GM12891 (cell line): ENCODE data around the gene HS2ST1.
A peak's percentile ranks its signal among the peaks of the same experiment; 100 is the strongest.

Experiments
- DNase-seq: peaks from one replicate; pipeline ENCODE4 v3.0.0; 2011; ENCODE audit warnings: low spot score; ENCODE audit not compliant: insufficient read length
- FAIRE-seq: peaks from 2 replicates; lab custom pipeline; 2011; peaks lifted over from hg19 to GRCh38; lab: Jason Lieb, UNC
- PAX5 ChIP-seq: IDR thresholded peaks from 2 replicates; pipeline ENCODE4 v1.6.1; 2011; ENCODE audit warnings: low read length, moderate library complexity, mild to moderate bottlenecking; ENCODE audit not compliant: insufficient read depth, severe bottlenecking
- POLR2A ChIP-seq: IDR thresholded peaks from 2 replicates; pipeline ENCODE4 v1.6.1; 2011; ENCODE audit warnings: low read depth, low read length, control low read depth
- POLR2AphosphoS5 ChIP-seq: IDR thresholded peaks from 2 replicates; pipeline ENCODE4 v1.6.1; 2011; ENCODE audit warnings: low read depth, low read length, control low read depth
- POU2F2 ChIP-seq: IDR thresholded peaks from 2 replicates; pipeline ENCODE4 v1.6.1; 2011; ENCODE audit warnings: low read depth, mild to moderate bottlenecking, control low read depth, low read length, moderate library complexity
- SPI1 ChIP-seq: IDR thresholded peaks from 2 replicates; pipeline ENCODE4 v1.6.1; 2011; ENCODE audit warnings: low read depth, low read length, control low read depth
- TAF1 ChIP-seq: IDR thresholded peaks from 2 replicates; pipeline ENCODE4 v1.6.1; 2011; ENCODE audit warnings: low read depth, low read length, control low read depth

Gene HS2ST1

DNA sequence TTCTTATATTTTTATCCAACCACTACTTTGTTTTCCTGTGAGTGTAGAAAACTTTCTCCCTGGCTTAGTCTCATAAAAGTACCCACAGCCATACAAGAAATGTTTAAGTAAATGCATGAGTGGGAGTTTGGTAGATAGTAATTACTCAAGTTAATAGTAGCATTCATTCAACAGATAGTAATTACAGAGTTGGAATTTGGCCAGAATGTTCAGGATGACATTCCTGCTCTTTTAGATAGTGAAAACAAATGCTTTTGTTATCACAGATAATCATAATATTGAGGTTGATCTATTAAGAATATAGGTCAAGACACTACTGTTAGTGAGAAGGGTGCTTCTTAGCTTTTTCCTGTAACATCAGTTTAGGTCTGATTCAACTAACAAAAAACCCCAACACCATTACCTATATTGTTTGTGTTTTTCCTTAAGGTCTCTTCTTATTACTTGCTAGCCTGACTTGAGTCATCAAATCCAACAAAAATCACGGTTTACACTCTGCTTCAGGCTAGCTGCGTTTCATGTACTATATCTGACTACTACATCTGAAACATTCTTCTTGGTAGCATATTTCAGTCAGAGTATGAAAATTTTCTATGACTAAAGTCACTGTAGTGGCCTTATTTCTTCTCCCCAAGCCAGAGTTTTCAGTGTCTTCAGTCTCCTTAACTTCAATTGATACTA lies 163.7 kb downstream of the HS2ST1 start:
- FAIRE-seq: no peak
- TF ChIP-seq PAX5 (no peak), TAF1 (no peak), POLR2AphosphoS5 (no peak), SPI1 (no peak), POLR2A (no peak), POU2F2 (no peak)

DNA sequence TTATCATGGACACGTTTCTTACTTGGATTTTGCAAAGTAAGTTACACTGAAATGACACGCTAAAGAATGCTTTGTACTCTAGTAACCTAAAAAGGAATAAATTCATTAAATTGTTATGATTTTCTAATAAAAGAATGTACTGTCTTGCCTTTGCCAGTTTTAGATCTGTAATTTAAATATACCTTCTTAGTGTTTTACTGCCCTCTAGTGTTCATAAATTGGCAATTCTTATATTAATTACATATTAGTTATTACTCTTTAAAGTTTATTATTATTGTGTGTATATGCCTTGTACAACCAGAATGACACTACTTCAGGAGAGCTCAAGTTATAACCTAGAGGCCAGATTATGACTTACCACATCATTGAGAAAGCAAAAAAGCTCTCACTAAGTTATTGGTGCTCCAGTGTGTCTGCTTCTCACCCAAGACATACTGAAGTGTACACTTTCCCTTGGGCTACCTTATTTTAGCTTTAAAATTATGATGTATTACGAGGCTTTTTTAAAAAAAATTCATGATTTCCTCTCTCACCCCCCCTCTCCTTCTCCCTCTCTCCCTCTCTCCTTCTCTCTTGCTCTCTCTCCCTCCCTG lies 169.9 kb downstream of the HS2ST1 start:
- DNase-seq: no peak
- TF ChIP-seq POLR2A (no peak), POU2F2 (no peak), TAF1 (no peak), PAX5 (no peak), POLR2AphosphoS5 (no peak), SPI1 (no peak)
- FAIRE-seq: no peak

More for the DNA sequence above, 163.7 kb downstream of the HS2ST1 start:
- DNase-seq: no peak

DNA sequence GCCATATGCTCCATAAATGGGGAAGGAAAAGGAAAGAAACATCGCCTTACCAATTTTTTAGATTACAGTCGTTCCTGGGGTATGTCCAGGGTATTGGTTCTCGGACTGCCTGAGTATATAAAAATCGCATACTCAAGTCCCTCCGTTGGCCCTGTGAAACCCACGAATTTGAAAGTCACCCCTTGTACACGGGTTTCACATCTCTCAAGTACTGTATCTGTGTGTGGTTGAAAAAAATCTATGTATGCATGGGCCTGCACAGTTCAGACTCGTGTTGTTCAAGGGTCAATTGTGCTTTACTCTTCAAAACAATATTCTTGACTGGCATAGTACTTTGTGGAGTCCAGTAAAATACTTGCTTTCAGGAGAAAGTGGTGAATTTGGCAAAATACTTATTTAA lies 171.7 kb downstream of the HS2ST1 start:
- TF ChIP-seq PAX5 (no peak), POLR2A (no peak), TAF1 (no peak), POLR2AphosphoS5 (no peak), POU2F2 (no peak)
- FAIRE-seq (no peak), DNase-seq (no peak)

DNA sequence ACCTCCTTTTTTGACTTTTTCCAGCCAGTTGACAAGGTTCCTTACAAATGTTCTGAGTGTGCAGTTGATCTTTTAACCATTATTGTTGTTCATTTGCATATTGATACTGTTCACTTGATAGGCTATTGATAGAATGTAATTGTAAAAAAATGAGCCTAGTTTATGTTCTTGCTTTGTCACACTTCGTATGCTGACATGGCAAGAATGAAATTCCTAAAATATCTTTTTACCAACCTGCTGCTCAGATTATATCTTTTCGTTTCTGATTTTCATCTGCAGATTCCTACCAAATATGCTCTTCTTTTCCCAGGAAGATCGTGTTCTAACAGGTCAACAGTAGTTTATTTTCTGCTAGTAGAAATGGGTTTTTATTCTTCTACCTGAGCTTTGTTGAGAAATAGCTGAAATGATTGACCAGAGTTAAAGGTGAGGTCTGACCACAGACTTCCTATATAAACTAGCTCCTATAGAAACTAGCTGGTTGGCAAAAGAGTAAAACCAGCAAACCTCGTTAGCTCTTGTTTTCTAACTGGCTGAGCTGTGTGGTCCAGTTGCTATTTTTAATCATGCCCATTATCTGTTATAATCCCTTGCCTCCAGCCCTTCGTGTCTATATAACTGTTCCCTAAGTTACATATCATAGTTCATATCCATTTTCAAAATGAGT lies 174.8 kb downstream of the HS2ST1 start:
- FAIRE-seq (no peak), DNase-seq (no peak)
- no peak for TF ChIP-seq TAF1
- TF ChIP-seq POU2F2: no peak
- TF ChIP-seq POLR2A: no peak
- no peak for TF ChIP-seq SPI1
- no peak for TF ChIP-seq POLR2AphosphoS5
- no peak for TF ChIP-seq PAX5

DNA sequence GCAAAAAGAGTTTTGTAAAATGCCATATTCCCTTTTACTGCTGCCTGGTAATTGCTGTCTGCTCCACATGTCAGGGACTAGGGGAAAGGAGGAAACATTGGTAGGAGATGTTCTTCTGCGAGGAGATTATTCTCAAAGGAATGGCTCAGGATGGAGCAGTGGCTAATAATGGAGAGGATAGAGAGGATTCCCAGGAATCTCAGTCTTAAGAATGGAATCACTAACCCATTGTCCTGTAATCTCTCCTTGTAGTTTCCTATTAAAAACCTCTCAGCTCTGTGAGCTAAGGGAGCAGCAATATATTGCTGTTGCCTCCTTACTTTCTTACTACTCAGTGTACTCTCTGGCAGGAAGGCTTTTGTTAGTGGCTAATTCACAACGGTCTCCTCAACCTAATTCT lies 175.4 kb downstream of the HS2ST1 start:
- TF ChIP-seq PAX5 (no peak), POU2F2 (no peak), TAF1 (no peak), POLR2A (no peak), SPI1 (no peak), POLR2AphosphoS5 (no peak)
- DNase-seq: no peak
- no peak for FAIRE-seq

DNA sequence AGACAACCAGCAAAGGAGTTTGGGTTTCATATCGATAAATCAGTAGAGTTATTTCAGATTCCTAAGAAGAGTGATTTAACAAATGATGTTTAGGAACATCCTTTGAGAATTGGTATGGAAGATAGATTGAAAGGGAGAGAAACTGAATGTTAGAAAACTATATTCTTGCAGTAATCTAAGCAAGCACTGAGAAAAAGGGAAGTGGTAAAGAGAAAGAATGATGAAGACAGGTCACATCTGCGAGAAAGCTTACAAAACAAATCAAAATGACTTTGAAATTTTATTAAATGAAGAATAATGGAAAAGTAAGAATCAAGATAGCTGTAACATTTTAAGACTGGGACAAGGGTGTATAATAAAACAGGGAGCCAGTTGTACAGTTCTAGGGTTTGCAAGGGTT lies 177.0 kb downstream of the HS2ST1 start:
- TF ChIP-seq POLR2A (no peak), POU2F2 (no peak), SPI1 (peak; percentile 84)
- FAIRE-seq (no peak), DNase-seq (no peak)

DNA sequence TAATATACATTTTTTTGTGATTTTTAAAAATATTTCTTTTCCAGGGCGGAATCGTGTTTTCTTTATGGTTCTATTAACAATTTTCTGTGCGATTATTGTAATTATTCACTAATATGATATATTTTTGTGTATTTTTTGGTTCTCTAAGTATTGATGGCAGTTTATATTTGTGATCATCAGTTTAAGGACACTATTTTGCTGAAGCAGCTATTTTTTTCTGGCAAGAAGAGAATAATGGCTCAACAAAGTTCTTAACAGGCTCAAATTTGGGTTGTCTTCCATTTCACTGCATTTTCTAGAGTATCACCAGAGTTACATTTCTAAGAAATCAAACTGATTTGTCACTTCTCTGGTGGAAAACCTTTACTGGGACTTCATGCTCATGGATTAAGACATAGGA lies 178.4 kb downstream of the HS2ST1 start:
- no peak for TF ChIP-seq TAF1
- FAIRE-seq: no peak
- DNase-seq: no peak

DNA sequence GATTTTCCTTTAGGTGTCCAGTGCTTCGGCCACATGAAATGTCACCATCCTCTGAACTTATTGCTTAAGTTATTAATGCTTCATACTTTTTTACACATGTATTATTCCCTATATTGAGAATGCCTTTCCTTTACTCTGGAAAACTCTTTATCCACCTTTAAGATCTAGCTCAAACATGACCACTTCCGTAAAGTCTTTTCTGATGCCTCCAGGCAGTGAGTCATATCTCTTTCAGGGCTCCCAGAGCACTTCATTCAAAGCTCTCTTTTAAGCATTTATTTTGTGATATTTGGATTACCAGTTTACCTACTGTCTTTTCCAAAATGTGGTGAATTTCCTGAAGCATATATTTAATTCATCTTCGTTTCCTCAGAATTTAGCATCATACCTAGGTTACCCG lies 178.9 kb downstream of the HS2ST1 start:
- TF ChIP-seq SPI1: no peak
- TF ChIP-seq POU2F2: no peak
- TF ChIP-seq POLR2A: no peak
- no peak for TF ChIP-seq PAX5
- no peak for TF ChIP-seq TAF1
- no peak for TF ChIP-seq POLR2AphosphoS5
- DNase-seq (no peak), FAIRE-seq (no peak)

DNA sequence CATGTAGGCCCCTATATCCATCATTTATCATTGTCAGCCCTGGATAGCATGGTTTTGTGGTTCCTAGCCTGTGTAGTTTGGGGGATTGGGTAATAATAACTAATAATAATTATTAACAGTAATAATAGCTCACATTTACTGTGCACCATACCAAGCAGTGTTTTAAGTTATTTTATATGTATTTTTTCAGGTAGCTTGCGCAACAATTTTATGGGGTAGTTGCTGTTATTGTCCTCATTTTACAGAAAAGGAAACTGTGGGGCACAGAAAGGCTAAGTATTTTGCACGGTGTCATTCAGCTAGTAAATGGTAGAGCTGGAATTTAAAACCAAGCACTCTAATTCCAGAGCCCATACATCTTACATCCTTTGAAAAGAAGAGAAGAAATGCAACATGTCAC lies 179.8 kb downstream of the HS2ST1 start:
- FAIRE-seq (no peak), DNase-seq (no peak)
- TF ChIP-seq POLR2AphosphoS5 (no peak), PAX5 (no peak), SPI1 (no peak), TAF1 (no peak), POLR2A (no peak), POU2F2 (no peak)
